Measurements from ENCODE around the gene MAZ. TPM values are rescaled to one million over a fixed set of nuclear protein-coding genes. Genes with fewer than 3 reads are reported as not detected.

The MAZ gene
- total and polyA plus RNA-seq, 2 donors from 2014 or later, result 85.5 to 137 TPM

DNA sequence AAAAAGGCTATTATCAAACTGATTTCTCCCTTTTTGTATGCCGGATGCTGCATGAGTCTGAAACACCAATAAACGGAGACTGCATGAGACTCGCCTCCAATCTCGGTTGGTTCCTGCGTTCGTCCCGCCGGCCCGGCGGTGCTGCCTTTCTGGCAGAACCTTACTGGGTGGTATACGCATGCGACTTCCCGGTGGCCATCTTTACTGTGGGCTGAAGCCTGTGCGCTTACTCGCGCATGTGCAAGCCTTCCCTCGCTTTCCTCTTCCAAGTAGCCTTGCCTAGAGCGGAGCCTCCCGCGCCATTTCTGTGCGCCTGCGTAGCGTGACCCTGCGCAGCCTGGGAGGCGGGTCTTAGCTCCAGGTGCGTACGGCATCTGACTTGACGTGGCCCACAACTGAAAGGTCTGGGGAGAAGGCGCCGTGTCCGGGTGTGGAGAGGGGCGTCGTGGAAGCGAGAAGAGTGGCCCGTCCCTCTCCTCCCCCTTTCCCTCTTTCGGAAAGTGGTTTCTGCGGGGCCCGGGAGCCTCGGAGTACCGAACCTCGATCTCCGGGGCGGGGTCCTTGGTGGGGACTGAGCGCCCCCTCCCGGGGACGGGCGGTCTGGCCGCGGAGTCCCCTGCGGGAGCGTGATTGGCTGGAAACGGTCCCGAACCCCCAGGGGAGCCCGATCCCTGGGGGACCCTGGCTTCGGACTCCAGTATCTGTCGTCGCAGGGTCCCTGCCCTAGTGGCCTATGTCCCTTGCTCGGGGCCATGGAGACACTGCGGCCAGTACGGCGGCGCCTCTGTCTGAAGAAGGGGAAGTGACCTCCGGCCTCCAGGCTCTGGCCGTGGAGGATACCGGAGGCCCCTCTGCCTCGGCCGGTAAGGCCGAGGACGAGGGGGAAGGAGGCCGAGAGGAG lies 9.7 kb downstream of the MAZ start, which contains the start of gene PAGR1:
Gene PAGR1, plus strand, starts transcription at position 360 of the 901 bp plus-strand sequence. Its CDS starts 374 bp downstream, at position 734.
- Histone ChIP-seq H3K4me3 (ENCODE audit: low read length in 3 of 3) (peak within 1 kb of the TSS; percentile 82 to 91 (median 85)), H3K27ac (ENCODE audit: low read depth in 2 of 2, low read length in 2 of 2) (peak within 1 kb of the TSS; percentile 93 to 97), H3K9me3 (ENCODE audit: control insufficient read depth in 2 of 3, insufficient read depth in 1 of 3, low read length in 3 of 3) (no peaks in the 10 kb centered on the region), H3K27me3 (ENCODE audit: control insufficient read depth, insufficient read depth, low read length) (no peaks in the 10 kb centered on the region), H3K36me3 (ENCODE audit: control insufficient read depth in 2 of 3, insufficient read depth in 3 of 3, low read length in 3 of 3) (peaks cover 0 to 5% (median 0%) of the 10 kb centered on the region in 3 donors), H3K9ac (ENCODE audit: low read length in 3 of 3) (peak within 1 kb of the TSS; percentile 76 to 86 (median 81)), H3K4me1 (ENCODE audit: control insufficient read depth in 2 of 3, insufficient read depth in 2 of 3, low read depth in 1 of 3, low read length in 3 of 3) (peaks cover 0 to 22% (median 14%) of the 10 kb centered on the region in 3 donors)
- FAIRE-seq, result no peak
- TF ChIP-seq, protein P1, sequence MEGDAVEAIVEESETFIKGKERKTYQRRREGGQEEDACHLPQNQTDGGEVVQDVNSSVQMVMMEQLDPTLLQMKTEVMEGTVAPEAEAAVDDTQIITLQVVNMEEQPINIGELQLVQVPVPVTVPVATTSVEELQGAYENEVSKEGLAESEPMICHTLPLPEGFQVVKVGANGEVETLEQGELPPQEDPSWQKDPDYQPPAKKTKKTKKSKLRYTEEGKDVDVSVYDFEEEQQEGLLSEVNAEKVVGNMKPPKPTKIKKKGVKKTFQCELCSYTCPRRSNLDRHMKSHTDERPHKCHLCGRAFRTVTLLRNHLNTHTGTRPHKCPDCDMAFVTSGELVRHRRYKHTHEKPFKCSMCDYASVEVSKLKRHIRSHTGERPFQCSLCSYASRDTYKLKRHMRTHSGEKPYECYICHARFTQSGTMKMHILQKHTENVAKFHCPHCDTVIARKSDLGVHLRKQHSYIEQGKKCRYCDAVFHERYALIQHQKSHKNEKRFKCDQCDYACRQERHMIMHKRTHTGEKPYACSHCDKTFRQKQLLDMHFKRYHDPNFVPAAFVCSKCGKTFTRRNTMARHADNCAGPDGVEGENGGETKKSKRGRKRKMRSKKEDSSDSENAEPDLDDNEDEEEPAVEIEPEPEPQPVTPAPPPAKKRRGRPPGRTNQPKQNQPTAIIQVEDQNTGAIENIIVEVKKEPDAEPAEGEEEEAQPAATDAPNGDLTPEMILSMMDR (IDR thresholded peaks at IDR 0.05; ENCODE audit: borderline replicate concordance, extremely low read depth, insufficient read depth), result peak; percentile 70
- DNase-seq, result peak; percentile 99
- intact Hi-C loops (cut with DNase I), result no loop called here

DNA sequence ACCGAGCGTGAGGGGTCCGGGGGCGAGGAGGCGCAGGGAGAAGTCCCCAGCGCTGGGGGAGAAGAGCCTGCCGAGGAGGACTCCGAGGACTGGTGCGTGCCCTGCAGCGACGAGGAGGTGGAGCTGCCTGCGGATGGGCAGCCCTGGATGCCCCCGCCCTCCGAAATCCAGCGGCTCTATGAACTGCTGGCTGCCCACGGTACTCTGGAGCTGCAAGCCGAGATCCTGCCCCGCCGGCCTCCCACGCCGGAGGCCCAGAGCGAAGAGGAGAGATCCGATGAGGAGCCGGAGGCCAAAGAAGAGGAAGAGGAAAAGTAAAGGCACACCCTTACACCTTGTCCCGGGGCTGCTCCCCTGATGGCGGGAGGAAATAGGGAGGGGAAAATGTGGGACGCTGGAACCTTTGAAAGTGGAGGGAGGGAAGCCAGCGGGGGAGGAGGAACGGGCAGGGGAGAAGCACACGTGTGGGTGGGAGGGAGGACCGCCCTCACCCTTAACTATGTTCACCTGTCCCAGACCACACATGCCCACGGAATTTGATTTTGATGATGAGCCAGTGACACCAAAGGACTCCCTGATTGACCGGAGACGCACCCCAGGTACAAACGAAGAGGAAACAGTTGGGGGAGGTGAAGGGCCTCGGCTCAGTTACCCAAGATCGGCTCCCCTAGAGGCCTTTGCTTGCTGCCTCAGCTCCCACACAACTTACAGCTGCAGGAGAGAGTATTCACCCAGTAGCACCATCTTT lies 10.5 kb downstream of the MAZ start:
- Histone ChIP-seq H3K9me3 (ENCODE audit: control insufficient read depth in 2 of 3, insufficient read depth in 1 of 3, low read length in 3 of 3) (no peaks in the 10 kb centered on the region), H3K36me3 (ENCODE audit: control insufficient read depth in 2 of 3, insufficient read depth in 3 of 3, low read length in 3 of 3) (peaks cover 0 to 5% (median 0%) of the 10 kb centered on the region in 3 donors), H3K9ac (ENCODE audit: low read length in 3 of 3) (peak overlapping the region; percentile 22 to 86 (median 74)), H3K4me3 (ENCODE audit: low read length in 3 of 3) (peak overlapping the region; percentile 82 to 91 (median 85)), H3K27me3 (ENCODE audit: control insufficient read depth, insufficient read depth, low read length) (no peaks in the 10 kb centered on the region), H3K4me1 (ENCODE audit: control insufficient read depth in 2 of 3, insufficient read depth in 2 of 3, low read depth in 1 of 3, low read length in 3 of 3) (peaks cover 0 to 26% (median 14%) of the 10 kb centered on the region in 3 donors), H3K27ac (ENCODE audit: low read depth in 2 of 2, low read length in 2 of 2) (peak overlapping the region; percentile 93 to 97)
- DNase-seq (peak; percentile 72 to 93 (median 79)), FAIRE-seq (no peak)
- intact Hi-C loops (cut with DNase I), result no loop called here
- TF ChIP-seq, protein P1 (IDR thresholded peaks at IDR 0.05; ENCODE audit: borderline replicate concordance, extremely low read depth, insufficient read depth), result no peak

DNA sequence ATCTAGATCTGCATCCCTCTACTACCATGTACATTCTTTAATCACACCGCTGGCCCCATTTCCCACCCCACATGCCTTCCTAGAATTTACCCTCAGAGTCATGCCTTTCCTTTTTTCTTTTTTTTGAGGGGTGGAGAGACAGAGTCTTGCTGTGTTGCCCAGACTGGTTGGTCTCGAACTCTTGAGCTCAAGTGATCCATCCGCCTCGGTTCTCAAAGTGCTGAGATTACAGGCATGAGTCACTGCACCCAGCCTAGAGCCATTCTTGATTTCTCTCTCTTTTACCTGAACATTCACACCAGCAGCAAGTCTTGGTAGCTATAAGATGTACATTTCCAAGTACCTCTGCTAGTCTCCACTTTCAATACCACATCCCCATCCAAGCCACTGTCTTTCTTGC lies 11.8 kb downstream of the MAZ start:
- Histone ChIP-seq H3K4me3 (ENCODE audit: low read length in 3 of 3) (no peak overlapping the region), H3K27ac (ENCODE audit: low read depth in 2 of 2, low read length in 2 of 2) (no peak overlapping the region), H3K9me3 (ENCODE audit: control insufficient read depth in 2 of 3, insufficient read depth in 1 of 3, low read length in 3 of 3) (no peaks in the 10 kb centered on the region), H3K4me1 (ENCODE audit: control insufficient read depth in 2 of 3, insufficient read depth in 2 of 3, low read depth in 1 of 3, low read length in 3 of 3) (peaks cover 0 to 27% (median 14%) of the 10 kb centered on the region in 3 donors), H3K27me3 (ENCODE audit: control insufficient read depth, insufficient read depth, low read length) (no peaks in the 10 kb centered on the region), H3K36me3 (ENCODE audit: control insufficient read depth in 2 of 3, insufficient read depth in 3 of 3, low read length in 3 of 3) (peaks cover 0 to 5% (median 0%) of the 10 kb centered on the region in 3 donors), H3K9ac (ENCODE audit: low read length in 3 of 3) (no peak overlapping the region)
- intact Hi-C loops (cut with DNase I), result no loop called here
- TF ChIP-seq, protein P1 (IDR thresholded peaks at IDR 0.05; ENCODE audit: borderline replicate concordance, extremely low read depth, insufficient read depth), result no peak
- FAIRE-seq (no peak), DNase-seq (no peak)

Data from kidney (tissue), 14 donors.